GM21786 (cell line): ENCODE measurements around the gene CCL3.

Experiments
- ATAC-seq: cut with Tn5 transposase; IDR thresholded peaks from one replicate; pipeline ENCODE4 v1.9.1; 2021; ENCODE audit not compliant: unreplicated experiment

Gene CCL3

GRCh38 chr17:36055921-36056520, 33.9 kb downstream of the CCL3 start:
- no peak for ATAC-seq

- ATAC-seq: no peak
Measured at GRCh38 chr17:36055171-36055570, 34.8 kb downstream of the CCL3 start.

- ATAC-seq: no peak
Measured at GRCh38 chr17:36049643-36050042, 40.3 kb downstream of the CCL3 start.

- no peak for ATAC-seq
Measured at GRCh38 chr17:36048066-36048465, 41.9 kb downstream of the CCL3 start.
